Measurements from ENCODE around the gene HES4. TPM values are rescaled to one million over a fixed set of nuclear protein-coding genes. Genes with fewer than 3 reads are reported as not detected.

Gene HES4
- total RNA-seq, 3 donors from 2014 or later: 8.3 to 36.4 (median 34.2) TPM

GRCh38 chr1:1042835-1043234 lies 42.9 kb upstream of the HES4 start:
- intact Hi-C loops (cut with DNase I; ENCODE audit: low total_unique reads): no loop called here
- TF ChIP-seq POLR2A (IDR thresholded peaks at IDR 0.05) (no peak), POLR2AphosphoS5 (IDR thresholded peaks at IDR 0.05) (no peak), CTCF (IDR thresholded peaks at IDR 0.05) (no peak)
- no peaks in the 10 kb centered on the region for H3K36me3 ChIP-seq
- peaks cover 7 to 8% of the 10 kb centered on the region in 2 donors for H3K4me1 ChIP-seq
- no peak for DNase-seq (ENCODE audit: low spot score in 2 of 2)
- H3K9me3 ChIP-seq: no peaks in the 10 kb centered on the region
- no peaks in the 10 kb centered on the region for H3K27me3 ChIP-seq
- no peak overlapping the region for H3K4me3 ChIP-seq
- no peak overlapping the region for H3K27ac ChIP-seq

GRCh38 chr1:1041873-1042272 lies 42.0 kb upstream of the HES4 start:
- Histone ChIP-seq H3K27me3 (no peaks in the 10 kb centered on the region), H3K36me3 (no peaks in the 10 kb centered on the region), H3K9me3 (no peaks in the 10 kb centered on the region), H3K27ac (no peak overlapping the region), H3K4me3 (no peak overlapping the region), H3K4me1 (peaks cover 7 to 8% of the 10 kb centered on the region in 2 donors)
- DNase-seq (ENCODE audit: low spot score in 2 of 2): no peak
- TF ChIP-seq POLR2A (IDR thresholded peaks at IDR 0.05): no peak
- no peak for TF ChIP-seq CTCF (IDR thresholded peaks at IDR 0.05)
- TF ChIP-seq POLR2AphosphoS5 (IDR thresholded peaks at IDR 0.05): no peak
- intact Hi-C loops (cut with DNase I; ENCODE audit: low total_unique reads): no loop called here

- H3K4me1 ChIP-seq: peaks cover 7 to 8% of the 10 kb centered on the region in 2 donors
- H3K9me3 ChIP-seq: no peaks in the 10 kb centered on the region
- TF ChIP-seq POLR2AphosphoS5 (IDR thresholded peaks at IDR 0.05): no peak
- no peaks in the 10 kb centered on the region for H3K27me3 ChIP-seq
- no peak for DNase-seq (ENCODE audit: low spot score in 2 of 2)
- intact Hi-C loops (cut with DNase I; ENCODE audit: low total_unique reads): no loop called here
- H3K36me3 ChIP-seq: no peaks in the 10 kb centered on the region
- H3K27ac ChIP-seq: no peak overlapping the region
- H3K4me3 ChIP-seq: peak overlapping the region in 1 of 3 donors; percentile 66
Measured at GRCh38 chr1:1041092-1041523, 41.2 kb upstream of the HES4 start.

- H3K36me3 ChIP-seq: no peaks in the 10 kb centered on the region
- TF ChIP-seq CTCF (IDR thresholded peaks at IDR 0.05) (no peak), POLR2A (IDR thresholded peaks at IDR 0.05) (no peak), POLR2AphosphoS5 (IDR thresholded peaks at IDR 0.05) (no peak)
- H3K27ac ChIP-seq: no peak overlapping the region
- peaks cover 7 to 8% of the 10 kb centered on the region in 2 donors for H3K4me1 ChIP-seq
- H3K27me3 ChIP-seq: no peaks in the 10 kb centered on the region
- H3K4me3 ChIP-seq: peak overlapping the region; percentile 35 to 66 (median 44)
- DNase-seq (ENCODE audit: low spot score in 2 of 2): peak; percentile 41 to 74
- intact Hi-C loops (cut with DNase I; ENCODE audit: low total_unique reads): no loop called here
- H3K9me3 ChIP-seq: no peaks in the 10 kb centered on the region
Measured at GRCh38 chr1:1040004-1040991, 40.4 kb upstream of the HES4 start.

GRCh38 chr1:1039145-1039910 lies 39.4 kb upstream of the HES4 start:
- Histone ChIP-seq H3K27ac (no peak overlapping the region), H3K9me3 (no peaks in the 10 kb centered on the region), H3K4me1 (peaks cover 7 to 8% of the 10 kb centered on the region in 2 donors), H3K4me3 (peak overlapping the region in 1 of 3 donors; percentile 66), H3K27me3 (no peaks in the 10 kb centered on the region), H3K36me3 (no peaks in the 10 kb centered on the region)
- intact Hi-C loops (cut with DNase I; ENCODE audit: low total_unique reads): no loop called here
- DNase-seq (ENCODE audit: low spot score in 2 of 2): no peak
- TF ChIP-seq POLR2AphosphoS5 (IDR thresholded peaks at IDR 0.05): no peak
- no peak for TF ChIP-seq CTCF (IDR thresholded peaks at IDR 0.05)
- TF ChIP-seq POLR2A (IDR thresholded peaks at IDR 0.05): no peak

All from breast epithelium (tissue), 4 donors.